Sigmoid colon (tissue), 4 donors: ENCODE measurements around the gene GORAB.

Source experiments
- CTCF ChIP-seq, 4 experiments: fragments of 450-650 bp in 3 of 4; fragments of 200-600 bp in 1 of 4; IDR thresholded peaks; one replicate each; pipeline ENCODE4 v1.5.1; 2016 to 2019; ENCODE audit warnings: antibody characterized with exemption in 4 of 4, mild to moderate bottlenecking in 3 of 4, moderate library complexity in 2 of 4
- POLR2AphosphoS5 ChIP-seq, 4 donors: sonication (generic); formaldehyde crosslinking; IDR thresholded peaks; one replicate each; pipeline ENCODE4 v1.6.1; 2017; ENCODE audit warnings: antibody characterized with exemption in 4 of 4

- TF ChIP-seq CTCF (IDR thresholded peaks at IDR 0.05) (no peak), POLR2AphosphoS5 (IDR thresholded peaks at IDR 0.05) (no peak)
Observed at GRCh38 chr1:170503665-170504064, 28.3 kb upstream of the GORAB start.
